Thymus (tissue), 11 donors: ENCODE measurements around the gene DAZAP1. TPM values are rescaled to one million over a fixed set of nuclear protein-coding genes. Genes with fewer than 3 reads are reported as not detected.

Source experiments
- DNase-seq, 9 donors: peaks; one replicate each; pipeline ENCODE4 v3.0.0-alpha.2; 2013; ENCODE audit warnings: low spot score in 9 of 9, low read depth in 6 of 9, missing footprints in 1 of 9
- H3K27ac ChIP-seq, 2 donors: one replicate each; pipeline ENCODE4 v1.5.1; 2013; ENCODE audit warnings: control low read depth in 1 of 2, low read depth in 1 of 2, low read length in 1 of 2, mild to moderate bottlenecking in 1 of 2, moderate library complexity in 1 of 2
- H3K27me3 ChIP-seq, 2 donors: one replicate each; pipeline ENCODE4 v1.5.1; 2013; ENCODE audit warnings: low read length in 1 of 2; ENCODE audit not compliant: control insufficient read depth in 2 of 2, insufficient read depth in 1 of 2
- H3K36me3 ChIP-seq, 2 donors: one replicate each; pipeline ENCODE4 v1.5.1; 2013; ENCODE audit warnings: low read length in 1 of 2, mild to moderate bottlenecking in 1 of 2, moderate library complexity in 1 of 2; ENCODE audit not compliant: control insufficient read depth in 2 of 2, insufficient read depth in 2 of 2
- H3K4me1 ChIP-seq, 2 donors: one replicate each; pipeline ENCODE4 v1.5.1; 2013; ENCODE audit warnings: low read length in 2 of 2; ENCODE audit not compliant: control insufficient read depth in 2 of 2, insufficient read depth in 2 of 2
- H3K4me3 ChIP-seq, 2 donors: one replicate each; pipeline ENCODE4 v1.5.1; 2013; ENCODE audit warnings: low read length in 2 of 2, control low read depth in 1 of 2, mild to moderate bottlenecking in 1 of 2
- H3K9me3 ChIP-seq, 2 donors: one replicate each; pipeline ENCODE4 v1.5.1; 2013; ENCODE audit warnings: low read length in 1 of 2, mild to moderate bottlenecking in 1 of 2; ENCODE audit not compliant: control insufficient read depth in 2 of 2, insufficient read depth in 1 of 2
- WGBS: extraction: QIAGEN DNeasy Blood & Tissue Kit; methylation state at CpG from one replicate; pipeline ENCODE4 v1.1.7; 2013; 5-methylcytosine and 5-hydroxymethylcytosine counted together
- polyA plus RNA-seq: library from polyadenylated mRNA; stranded (reverse); fragments of 200-250 nt; gene quantifications from one replicate; pipeline ENCODE4 v1.2.3, GENCODE V29; 2013
- total RNA-seq: library from RNA; stranded (reverse); fragments of 120-200 nt; gene quantifications from one replicate; pipeline ENCODE4 v1.2.4, GENCODE V29; 2013
- donor health status: healthy.

DAZAP1 gene
- total and polyA plus RNA-seq, 2 donors, result 67.8 to 112 TPM

- H3K36me3 ChIP-seq, result no peaks in the 10 kb centered on the region
- peaks cover 15 to 24% of the 10 kb centered on the region in 2 donors for H3K27me3 ChIP-seq
- H3K27ac ChIP-seq, result no peak overlapping the region
- peaks cover 0 to 8% of the 10 kb centered on the region in 2 donors for H3K9me3 ChIP-seq
- no peak overlapping the region for H3K4me3 ChIP-seq
- H3K4me1 ChIP-seq, result peaks cover 8 to 33% of the 10 kb centered on the region in 2 donors
- no peak for DNase-seq
- WGBS, result 26% methylated on average over 25 of the region's 25 CpGs
These were observed 4.8 kb upstream of the DAZAP1 start for GRCh38 chr19:1402411-1403070.

- Histone ChIP-seq H3K4me3 (peak overlapping the region; percentile 50 to 95), H3K27ac (peak overlapping the region; percentile 72 to 76), H3K36me3 (peaks cover 7 to 24% of the 10 kb centered on the region in 2 donors), H3K9me3 (peaks cover 0 to 8% of the 10 kb centered on the region in 2 donors), H3K4me1 (peaks cover 14 to 45% of the 10 kb centered on the region in 2 donors), H3K27me3 (peaks cover 11 to 17% of the 10 kb centered on the region in 2 donors)
- DNase-seq, result peak; percentile 91 to 100 (median 99)
- WGBS, result under 1% methylated on average over 72 of the region's 72 CpGs
These were observed 435 bp upstream of the DAZAP1 start for GRCh38 chr19:1406774-1407527.

GRCh38 chr19:1408300-1409203, 1.2 kb downstream of the DAZAP1 start:
- peaks cover 0 to under 1% of the 10 kb centered on the region in 2 donors for H3K27me3 ChIP-seq
- peak overlapping the region; percentile 75 to 90 for H3K27ac ChIP-seq
- H3K4me1 ChIP-seq, result peaks cover 14 to 39% of the 10 kb centered on the region in 2 donors
- under 1% methylated on average over 68 of the region's 69 CpGs for WGBS
- peaks cover 22 to 38% of the 10 kb centered on the region in 2 donors for H3K36me3 ChIP-seq
- H3K9me3 ChIP-seq, result no peaks in the 10 kb centered on the region
- peak in 4 of 9 donors; percentile 26 to 53 (median 43) for DNase-seq
- peak overlapping the region; percentile 90 to 95 for H3K4me3 ChIP-seq

- H3K27ac ChIP-seq, result peak overlapping the region in 1 of 2 donors; percentile 75
- H3K4me1 ChIP-seq, result peaks cover 14 to 39% of the 10 kb centered on the region in 2 donors
- DNase-seq, result no peak
- no peaks in the 10 kb centered on the region for H3K27me3 ChIP-seq
- peaks cover 23 to 41% of the 10 kb centered on the region in 2 donors for H3K36me3 ChIP-seq
- H3K4me3 ChIP-seq, result peak overlapping the region; percentile 90 to 95
- WGBS, result 84% methylated on average over 33 of the region's 33 CpGs
- no peaks in the 10 kb centered on the region for H3K9me3 ChIP-seq
These were observed 2.0 kb downstream of the DAZAP1 start for GRCh38 chr19:1409204-1410005.

- DNase-seq, result no peak
- H3K4me3 ChIP-seq, result no peak overlapping the region
- 94% methylated on average over 23 of the region's 23 CpGs for WGBS
- no peak overlapping the region for H3K27ac ChIP-seq
- H3K9me3 ChIP-seq, result no peaks in the 10 kb centered on the region
- no peaks in the 10 kb centered on the region for H3K27me3 ChIP-seq
- peaks cover 14 to 43% of the 10 kb centered on the region in 2 donors for H3K4me1 ChIP-seq
- peaks cover 23 to 44% of the 10 kb centered on the region in 2 donors for H3K36me3 ChIP-seq
These were observed 2.9 kb downstream of the DAZAP1 start for GRCh38 chr19:1410136-1410786.

- no peaks in the 10 kb centered on the region for H3K27me3 ChIP-seq
- no peak overlapping the region for H3K27ac ChIP-seq
- peaks cover 14 to 48% of the 10 kb centered on the region in 2 donors for H3K4me1 ChIP-seq
- WGBS, result 94% methylated on average over 9 of the region's 9 CpGs
- H3K9me3 ChIP-seq, result no peaks in the 10 kb centered on the region
- no peak for DNase-seq
- H3K4me3 ChIP-seq, result no peak overlapping the region
- peaks cover 23 to 46% of the 10 kb centered on the region in 2 donors for H3K36me3 ChIP-seq
These were observed 3.4 kb downstream of the DAZAP1 start for GRCh38 chr19:1410789-1411188.

- Histone ChIP-seq H3K4me1 (peaks cover 14 to 51% of the 10 kb centered on the region in 2 donors), H3K4me3 (no peak overlapping the region), H3K27me3 (no peaks in the 10 kb centered on the region), H3K36me3 (peaks cover 31 to 52% of the 10 kb centered on the region in 2 donors), H3K9me3 (no peaks in the 10 kb centered on the region), H3K27ac (no peak overlapping the region)
- WGBS, result 94% methylated on average over 29 of the region's 29 CpGs
- DNase-seq, result no peak
These were observed 4.1 kb downstream of the DAZAP1 start for GRCh38 chr19:1411255-1412191.
